LNCAP (cell line): ENCODE data around the gene ABCB9.

Experiments
- TF ChIP-seq, protein P1 (sequence below): fragments of 450-650 bp; IDR thresholded peaks from 2 replicates; pipeline ENCODE4 v1.5.1; 2017; ENCODE audit warnings: mild to moderate bottlenecking

Gene ABCB9

DNA sequence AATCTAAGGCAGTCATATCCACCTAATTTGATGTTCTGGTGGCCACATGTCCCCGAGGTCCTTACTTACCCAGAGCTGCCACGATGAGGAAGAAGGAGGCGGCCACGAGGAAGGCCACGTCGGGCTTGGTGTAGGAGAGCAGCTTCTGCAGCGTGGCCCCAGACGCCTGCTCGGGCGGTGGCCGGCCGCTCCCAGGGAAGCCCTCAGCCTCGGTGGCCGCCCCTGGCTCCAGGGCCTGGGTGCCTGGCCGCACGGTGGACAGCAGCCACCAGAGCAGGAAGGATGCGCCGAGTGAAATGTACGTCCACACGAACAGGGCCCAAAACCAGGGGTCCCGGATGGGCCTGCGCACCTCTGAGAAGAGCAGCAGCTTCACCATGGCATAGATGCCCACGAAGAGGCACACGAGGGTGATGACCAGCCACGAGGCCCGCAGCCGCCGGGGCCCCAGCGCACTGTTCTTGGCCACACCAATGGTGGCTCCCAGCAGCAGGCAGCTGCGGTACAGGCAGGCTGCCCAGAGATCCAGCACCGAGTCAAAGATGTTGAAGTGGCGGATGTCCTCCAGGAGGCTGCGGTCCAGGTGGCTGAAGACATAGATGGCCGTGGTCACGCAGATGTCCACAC is 6.6 kb downstream of the ABCB9 start:
- TF ChIP-seq, protein P1, sequence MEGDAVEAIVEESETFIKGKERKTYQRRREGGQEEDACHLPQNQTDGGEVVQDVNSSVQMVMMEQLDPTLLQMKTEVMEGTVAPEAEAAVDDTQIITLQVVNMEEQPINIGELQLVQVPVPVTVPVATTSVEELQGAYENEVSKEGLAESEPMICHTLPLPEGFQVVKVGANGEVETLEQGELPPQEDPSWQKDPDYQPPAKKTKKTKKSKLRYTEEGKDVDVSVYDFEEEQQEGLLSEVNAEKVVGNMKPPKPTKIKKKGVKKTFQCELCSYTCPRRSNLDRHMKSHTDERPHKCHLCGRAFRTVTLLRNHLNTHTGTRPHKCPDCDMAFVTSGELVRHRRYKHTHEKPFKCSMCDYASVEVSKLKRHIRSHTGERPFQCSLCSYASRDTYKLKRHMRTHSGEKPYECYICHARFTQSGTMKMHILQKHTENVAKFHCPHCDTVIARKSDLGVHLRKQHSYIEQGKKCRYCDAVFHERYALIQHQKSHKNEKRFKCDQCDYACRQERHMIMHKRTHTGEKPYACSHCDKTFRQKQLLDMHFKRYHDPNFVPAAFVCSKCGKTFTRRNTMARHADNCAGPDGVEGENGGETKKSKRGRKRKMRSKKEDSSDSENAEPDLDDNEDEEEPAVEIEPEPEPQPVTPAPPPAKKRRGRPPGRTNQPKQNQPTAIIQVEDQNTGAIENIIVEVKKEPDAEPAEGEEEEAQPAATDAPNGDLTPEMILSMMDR: no peak

DNA sequence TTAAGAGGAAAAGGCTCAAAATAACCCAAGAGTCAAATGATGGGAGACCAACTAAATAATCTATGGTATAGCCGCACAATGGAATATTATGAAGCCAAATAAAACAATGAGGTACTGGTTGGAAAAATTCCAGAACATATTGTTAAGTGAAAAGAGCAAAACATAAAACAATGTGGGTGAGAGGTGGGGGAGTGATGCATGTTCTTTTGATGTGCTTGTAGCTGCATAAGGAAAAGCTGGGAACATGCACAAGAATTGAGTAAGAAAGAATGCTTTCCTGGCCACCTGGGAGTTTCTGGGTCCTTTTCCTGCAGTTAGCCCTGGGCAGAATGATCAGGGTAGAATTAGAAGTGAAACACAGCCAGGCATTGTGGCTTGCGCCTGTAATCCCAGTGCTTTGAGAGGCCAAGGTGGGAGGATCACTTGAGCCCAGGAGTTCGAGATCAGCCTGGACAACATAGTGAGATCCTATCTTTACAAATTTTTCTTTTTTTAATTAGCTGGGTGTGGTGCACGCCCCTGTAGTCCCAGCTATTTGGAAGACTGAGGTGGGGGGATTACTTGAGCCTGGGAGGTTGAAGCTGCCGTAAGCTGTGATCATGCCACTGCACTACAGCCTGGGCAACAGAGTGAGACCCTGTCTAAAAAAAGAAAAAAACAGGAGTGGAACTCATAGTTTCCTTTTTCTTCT is 7.9 kb downstream of the ABCB9 start:
- TF ChIP-seq, protein P1: no peak

DNA sequence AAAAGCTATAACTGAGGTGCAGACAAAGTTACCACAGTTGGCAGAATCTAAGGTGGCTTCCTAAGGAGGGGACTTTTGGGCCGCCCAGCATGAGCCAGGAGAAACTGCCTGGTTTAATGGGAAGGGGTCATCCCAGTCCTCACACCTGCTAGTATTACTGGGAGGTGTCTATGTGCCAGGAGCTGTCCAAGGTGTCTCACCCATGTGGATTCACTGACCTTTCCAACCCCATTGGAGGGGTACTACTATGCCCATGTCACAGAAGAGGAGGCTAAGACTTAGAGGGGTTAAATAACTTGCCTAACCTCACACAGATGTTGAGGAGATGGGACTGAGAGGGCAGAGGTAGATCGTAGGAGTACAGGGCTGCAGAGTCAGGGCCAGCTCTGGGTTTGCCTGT is 10.2 kb downstream of the ABCB9 start:
- TF ChIP-seq, protein P1: no peak

- TF ChIP-seq, protein P1: no peak
These were observed 11.1 kb downstream of the ABCB9 start for GRCh38 chr12:122955156-122955555.

DNA sequence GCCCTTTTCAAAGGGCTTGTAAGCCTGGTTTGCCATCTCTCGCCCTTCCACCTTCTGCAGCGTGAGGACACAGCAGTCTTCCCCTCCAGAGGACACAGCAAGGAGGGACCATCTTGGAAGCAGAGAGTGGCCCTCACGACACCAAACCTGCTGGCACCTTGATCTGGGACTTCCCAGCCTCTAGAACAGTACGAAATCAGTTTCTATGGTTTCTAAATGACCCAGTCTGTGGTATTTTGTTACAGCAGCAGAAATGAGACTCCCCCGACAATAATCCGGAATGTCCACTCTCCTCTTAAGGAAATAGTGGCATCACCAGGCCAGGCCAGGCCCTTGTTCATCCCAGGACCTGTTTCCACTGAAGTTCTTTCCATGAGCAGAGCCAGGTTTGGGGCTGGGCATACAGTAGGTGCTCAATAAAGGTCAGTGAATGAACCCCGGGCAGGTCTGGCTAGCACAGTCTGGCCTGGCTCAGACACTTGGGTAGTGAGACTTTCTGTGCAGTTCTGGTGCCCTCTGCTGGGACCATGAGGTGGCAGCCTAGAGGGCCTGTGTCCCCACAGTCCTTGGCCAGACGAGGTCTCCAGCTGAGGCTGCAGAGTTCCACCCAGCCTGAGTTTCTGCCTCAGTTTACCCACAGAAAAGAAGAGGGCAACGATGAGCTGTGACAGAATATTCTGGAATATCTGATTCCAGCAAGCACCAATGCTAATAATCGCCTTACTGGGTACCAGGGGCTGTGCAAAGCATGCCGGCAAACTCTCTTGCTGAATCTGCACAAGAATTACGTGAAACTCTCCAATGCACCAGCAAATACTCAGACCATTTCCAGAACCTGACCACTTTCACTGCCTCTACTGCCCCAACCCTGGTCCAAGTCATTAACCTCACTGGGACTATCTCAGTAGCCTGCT is 14.0 kb downstream of the ABCB9 start:
- TF ChIP-seq, protein P1: peak; percentile 88

DNA sequence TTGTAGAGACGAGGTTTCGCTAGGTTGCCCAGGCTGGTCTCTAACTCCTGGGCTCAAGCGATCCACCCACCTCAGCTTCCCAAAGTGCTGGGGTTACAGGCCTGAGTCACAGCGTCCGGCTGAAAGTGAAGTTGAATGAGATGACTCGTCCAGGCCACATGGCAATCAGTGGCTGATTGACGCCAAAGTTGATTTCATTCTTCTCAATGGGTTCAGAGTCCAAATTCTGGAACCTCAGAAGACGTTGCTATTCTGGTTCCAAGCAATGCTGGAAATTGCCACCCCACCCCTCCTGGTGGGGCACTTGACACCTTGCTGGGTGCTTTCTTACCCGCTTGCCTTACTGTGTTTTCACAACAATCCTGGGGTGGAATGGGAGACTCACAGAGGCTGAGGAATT is 14.9 kb downstream of the ABCB9 start:
- TF ChIP-seq, protein P1: no peak

GRCh38 chr12:122949816-122950675 is 16.2 kb downstream of the ABCB9 start:
- TF ChIP-seq, protein P1: no peak
